Endothelial cell of hepatic sinusoid (primary cell): ENCODE results near the gene HSF2BP.
"Not testable (repeated sequence)": the region's sequence is repeated elsewhere in the genome, so short reads cannot be mapped to it uniquely, and the experiment has no call there.

Experiments
- in situ Hi-C: cut with HindIII; loops from 2 replicates; pipeline ENCODE4 v1.10.0; 2017; ENCODE audit warnings: low sequenced_read_pairs

Gene HSF2BP

DNA sequence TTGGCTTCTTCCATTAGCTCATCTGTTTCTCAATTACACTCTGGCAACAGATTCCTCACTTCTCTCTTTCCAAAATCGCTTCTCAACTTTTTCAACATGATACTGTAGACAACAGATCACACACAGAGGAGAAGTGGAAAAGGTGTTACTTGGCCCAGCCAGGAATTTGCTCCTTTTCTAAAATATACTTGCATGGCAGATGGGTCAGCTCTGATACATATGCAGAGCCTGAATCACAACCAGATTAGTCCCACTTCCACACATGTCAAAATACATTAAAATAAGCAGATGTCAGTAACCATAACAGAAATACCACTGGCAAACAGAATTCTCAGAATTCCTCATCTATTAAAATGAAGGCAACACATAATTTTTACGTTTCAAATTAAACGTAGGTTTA, 89.1 kb downstream of the HSF2BP start:
- in situ Hi-C loops, result not testable (repeated sequence)

DNA sequence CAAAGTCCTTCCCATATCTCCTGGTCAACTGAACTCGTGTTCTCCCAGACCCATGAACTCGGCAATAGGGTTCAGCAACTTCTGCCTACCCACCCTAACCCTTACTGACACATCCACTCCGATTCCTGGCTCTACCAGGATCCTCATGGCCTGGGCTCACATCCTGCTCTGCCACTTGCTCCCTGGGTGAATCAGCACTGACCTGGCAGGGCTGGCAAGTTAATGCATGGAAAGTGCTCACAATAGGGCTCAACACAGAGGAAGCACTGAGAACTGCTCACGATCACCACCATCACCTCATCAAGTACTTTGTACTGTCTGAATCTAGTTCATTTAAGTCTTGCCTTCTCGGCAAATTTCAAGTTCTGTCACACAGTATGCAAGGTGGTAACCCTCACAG, 96.8 kb downstream of the HSF2BP start:
- in situ Hi-C loops, result not testable (repeated sequence)

DNA sequence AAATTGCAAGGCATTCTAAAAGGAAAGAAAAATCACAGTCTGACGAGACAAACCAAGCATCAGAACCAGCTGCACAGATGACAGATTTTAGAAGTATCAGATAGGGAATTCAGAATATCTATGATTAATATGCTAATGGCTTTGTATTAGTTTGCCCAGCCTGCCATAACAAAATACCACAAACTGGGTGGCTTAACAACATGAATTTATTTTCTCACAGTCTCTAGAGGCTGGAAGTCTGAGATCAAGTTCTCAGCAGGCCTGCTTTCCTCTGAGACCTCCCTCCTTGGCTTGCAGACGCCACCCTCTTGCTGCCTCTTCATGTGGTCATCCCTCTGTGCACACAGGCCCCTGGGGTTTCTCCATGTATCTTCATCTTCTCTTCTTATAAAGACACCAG, 118.7 kb downstream of the HSF2BP start:
- in situ Hi-C loops, result not testable (repeated sequence)

DNA sequence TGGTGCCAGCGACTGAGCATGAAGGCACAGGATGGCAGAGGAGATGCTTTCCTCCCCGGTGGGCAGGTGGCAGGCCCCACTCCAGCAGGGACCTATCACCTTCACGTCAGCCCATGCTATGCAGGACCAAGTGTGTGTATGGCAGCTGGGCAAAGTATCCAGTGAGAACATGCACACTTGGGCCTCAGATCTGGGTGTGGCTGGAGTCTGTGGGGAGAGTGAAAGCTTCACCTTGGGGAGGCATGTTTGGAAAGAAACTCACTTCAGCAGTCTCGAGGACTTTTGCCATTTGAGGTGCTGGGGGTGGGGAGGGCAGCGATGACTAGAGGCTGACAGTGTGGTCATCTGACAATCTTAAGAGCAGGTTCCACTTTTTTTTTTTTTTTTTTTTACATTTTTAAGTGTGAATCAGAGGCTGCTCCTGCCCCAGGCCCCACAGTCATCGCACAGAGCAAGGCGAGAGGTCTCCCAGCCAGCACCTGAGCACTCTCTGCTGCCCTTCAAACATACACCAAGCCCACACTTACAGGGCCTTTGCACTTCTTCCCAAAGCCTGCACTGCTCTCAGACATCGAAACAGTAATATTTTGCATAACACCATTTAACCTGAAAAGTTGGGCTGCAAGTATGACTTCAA, 136.7 kb downstream of the HSF2BP start:
- in situ Hi-C loops, result not testable (repeated sequence)

DNA sequence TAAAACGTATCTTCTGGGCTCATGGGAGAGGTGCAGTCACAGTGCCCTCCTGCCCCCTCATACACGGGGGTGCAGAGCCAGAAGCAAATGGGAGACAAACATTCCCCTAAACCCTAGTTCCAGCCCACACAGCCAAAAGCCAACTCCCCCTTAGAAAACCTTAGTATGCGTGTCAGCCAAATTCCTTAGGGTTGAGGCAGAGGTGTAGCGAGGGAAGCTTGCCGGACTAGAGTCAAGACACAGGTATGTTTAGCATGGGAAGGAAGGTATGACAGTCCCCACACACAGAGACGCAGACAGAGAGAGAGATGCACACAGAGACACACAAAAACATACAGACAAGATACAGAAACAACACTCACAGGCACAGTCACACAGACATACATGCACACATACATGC, 141.6 kb downstream of the HSF2BP start:
- in situ Hi-C loops, result not testable (repeated sequence)

DNA sequence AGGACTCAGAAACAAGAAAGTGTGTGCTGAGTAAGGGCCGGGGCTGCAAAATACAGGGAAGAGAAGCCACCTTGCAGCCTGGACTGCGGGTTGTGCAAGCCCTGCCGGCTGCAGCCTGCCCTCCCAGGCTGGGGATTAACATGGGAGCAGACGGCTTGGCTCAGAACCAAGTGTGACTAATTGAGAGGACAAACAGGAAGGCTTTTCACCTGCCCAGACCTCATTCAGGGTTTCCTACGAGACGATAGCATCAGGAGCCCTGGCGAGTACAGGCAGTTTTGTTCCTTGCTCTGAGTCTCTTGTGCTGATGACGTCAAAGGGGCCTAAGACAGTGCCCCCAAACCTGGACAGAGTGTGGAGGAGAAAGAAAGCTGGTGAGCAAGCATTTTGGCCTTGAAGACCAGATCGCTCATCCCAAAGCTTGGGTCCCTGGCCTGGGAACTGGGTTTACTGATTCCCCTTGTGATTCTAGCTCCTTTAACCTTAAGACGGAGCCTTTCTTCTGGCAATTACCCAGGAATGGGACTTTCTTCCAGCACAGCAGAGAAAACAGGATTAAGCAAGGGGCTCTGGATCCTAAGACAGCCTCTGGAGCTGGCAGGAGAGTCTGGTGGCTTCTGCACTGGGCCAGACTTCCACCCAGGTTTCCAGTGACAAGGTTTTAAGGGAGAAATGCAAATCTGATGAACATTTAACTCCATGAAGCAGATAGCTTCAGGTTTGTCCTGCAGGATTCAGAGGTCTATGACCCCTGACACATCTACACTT, 142.2 kb downstream of the HSF2BP start:
- in situ Hi-C loops, result not testable (repeated sequence)

DNA sequence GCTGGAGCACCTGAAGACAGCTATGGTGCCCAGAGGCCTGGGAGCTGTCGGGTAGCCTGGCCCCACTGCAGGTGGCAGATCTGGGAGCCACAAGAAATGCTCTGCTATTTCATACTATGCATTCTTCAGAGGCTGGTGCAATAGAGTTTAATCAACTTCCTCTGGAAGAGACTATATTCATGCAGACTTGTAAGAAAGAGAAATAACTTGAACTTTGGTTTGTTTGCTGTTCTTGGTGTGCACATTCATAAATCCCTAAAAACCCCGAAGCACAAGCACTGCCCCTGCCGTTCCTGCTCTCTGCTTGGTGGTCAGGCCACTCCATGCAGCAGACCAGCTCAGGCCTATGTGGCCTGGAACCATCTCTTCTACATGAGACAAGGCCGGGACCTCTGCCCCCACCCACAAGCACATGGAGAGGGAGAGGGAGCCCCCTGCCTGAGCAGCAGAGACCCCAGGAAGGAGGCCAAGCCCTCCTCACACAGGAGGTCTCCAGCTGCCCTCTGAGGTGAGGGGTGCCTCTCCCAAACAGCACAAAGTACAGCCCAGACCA, 142.9 kb downstream of the HSF2BP start:
- in situ Hi-C loops, result not testable (repeated sequence)

DNA sequence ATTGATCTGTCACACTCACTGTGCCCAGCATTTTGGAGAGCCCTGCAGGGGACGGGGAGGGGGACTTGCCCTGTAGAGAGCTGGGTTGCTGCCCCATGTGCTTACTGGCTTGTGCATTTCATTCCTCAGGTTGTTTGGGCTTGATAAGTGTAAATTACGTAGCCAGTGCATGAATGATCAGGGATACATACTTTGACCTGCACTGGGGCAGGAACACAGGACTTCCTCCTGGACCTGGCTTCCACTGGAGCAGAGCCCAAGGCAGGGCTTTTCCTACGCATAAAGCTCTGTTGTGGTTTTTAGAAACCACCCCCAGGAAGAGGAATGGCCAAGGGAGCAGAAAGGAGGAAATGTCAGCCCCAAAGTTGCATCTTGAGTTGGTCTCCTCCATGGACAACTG, 144.5 kb downstream of the HSF2BP start:
- in situ Hi-C loops, result not testable (repeated sequence)

DNA sequence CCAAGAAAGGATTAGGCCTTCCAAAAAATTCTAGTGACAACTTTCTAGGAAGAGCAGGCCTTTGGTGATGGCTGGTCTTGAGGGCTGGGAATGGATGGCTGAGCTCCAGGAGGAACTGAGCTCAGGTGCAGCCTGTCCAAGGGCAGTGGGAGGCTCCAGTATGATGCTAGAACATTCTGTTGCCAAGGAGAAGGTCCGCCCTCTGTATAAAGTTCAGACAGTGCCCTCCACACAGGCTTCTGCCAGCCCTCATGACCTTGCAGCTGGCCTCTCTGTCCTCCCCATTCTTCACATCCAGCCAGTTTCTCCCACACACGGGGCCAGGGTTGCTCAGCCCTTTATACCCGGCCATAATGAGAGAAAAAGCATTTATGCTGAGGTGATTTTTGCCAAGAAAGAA, 146.3 kb downstream of the HSF2BP start:
- in situ Hi-C loops, result not testable (repeated sequence)

DNA sequence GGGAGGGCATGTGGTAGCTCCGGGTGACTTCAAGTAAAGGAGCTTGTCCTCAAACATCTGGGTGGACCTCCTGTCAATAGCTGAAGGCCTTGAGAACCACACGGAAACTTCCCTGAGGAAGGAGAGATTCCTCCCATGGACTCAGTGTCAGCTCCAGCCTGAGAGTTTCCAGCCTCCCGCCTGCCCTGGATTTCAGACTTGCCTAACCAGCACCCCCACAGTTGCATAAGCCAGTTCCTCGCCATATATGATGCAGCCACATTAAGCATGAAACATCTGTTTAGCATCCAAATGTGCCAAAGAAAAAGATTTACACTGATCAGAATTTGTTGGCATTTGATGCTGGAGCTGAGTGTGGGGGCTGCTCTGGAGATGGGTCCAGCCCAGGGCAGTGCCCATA, 148.1 kb downstream of the HSF2BP start:
- in situ Hi-C loops, result not testable (repeated sequence)

DNA sequence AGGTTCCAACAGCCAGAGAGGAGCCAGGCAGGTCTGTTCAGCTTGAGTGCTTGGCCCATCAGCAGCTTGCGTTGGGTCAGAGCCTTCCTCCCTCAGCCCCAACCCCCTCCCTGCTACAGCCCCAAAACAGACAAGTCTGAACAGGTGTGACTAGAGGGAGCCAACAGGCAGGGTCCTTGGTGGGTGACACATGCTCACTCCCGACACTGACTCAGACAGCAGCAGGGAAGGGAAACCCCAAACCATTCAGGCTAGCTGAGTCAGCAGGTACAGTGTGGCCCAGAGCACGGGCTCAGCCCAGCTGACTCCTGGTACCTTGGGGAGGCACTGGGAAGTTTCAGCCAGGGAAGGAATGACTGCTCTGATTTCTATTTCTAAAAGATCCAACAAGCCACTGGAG, 148.6 kb downstream of the HSF2BP start:
- in situ Hi-C loops, result not testable (repeated sequence)

DNA sequence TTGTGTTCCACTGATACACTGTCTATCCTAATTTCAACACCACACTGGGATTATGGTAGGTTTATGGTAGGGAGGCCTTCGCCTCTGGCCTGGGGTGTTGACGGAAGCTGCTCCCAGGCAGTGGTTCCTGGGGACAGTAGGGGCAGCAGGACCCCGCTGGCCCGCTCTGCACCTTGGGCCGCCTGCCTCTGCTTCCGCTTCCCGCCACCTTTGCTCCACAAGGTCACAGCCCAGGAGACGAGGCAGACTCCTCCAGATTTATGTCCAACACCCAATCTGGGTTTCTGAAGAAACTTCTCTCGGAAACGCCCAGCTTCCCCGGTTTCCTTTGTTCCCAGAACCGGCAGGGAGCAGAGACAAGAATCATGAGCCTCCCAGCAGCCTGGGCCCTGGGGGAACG, 155.4 kb downstream of the HSF2BP start:
- in situ Hi-C loops, result not testable (repeated sequence)

DNA sequence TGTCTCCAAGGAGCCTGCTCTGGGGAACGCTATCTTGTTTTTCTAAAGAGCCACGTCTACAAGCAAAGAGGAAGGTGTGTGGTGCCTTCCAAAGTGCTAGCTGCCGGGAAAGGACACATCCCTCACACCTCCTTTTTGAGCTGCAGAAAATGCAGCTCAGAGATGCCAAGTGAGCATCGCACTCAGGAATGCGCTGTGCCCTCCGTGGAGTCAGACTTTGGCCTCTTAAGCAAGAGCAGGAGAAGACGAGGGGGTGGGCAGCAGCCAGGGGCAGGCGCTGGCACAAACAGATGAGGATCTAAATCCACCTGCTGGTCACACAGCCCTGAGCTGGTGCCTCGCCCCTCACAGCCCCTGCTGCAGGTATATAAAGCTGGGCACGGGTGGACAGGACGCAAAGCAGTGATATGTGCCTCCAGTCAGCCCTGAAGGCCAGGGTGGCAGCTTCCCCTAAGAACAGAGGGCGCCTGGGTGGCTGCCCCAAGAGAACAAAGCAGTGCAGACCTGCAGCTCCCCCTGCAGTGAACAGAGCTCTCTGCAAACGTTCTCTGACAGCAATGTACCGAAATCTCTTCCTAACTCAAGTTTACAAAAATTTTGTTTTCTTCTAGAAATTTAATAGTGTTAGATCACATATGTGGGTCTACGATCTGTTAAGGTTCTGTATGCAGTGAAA, 156.1 kb downstream of the HSF2BP start:
- in situ Hi-C loops, result not testable (repeated sequence)

DNA sequence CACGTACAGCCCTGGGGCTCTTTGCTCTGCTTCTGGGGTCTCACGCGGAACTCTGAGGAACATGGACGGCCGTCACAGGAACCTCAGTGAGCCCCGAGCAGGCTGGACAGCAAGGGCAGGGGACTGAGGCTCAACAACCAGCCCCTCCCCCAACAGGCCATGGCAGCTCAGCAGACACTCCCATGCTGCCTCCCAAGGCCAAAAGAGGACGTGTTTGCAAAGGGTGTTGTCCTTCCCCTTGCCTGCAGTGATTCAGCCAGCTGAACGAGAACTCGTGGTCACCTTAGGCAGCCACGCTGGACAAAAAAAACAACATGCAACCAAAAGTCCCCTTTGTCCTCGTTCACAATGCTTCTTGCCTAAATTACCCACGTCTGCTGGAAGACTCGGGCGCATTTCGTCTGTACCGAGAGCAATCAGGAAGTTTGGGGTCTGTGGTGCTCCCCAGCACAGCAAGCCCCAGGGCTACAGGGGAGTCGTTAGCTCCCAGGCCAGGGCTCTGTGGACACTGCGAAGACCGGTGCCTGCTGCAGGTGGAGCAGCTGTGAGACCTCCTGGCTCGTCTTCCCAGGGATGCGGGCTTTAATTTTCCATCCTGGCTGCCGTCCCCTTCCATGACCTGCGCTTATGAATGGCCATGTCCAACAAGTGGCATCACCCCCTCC, 156.7 kb downstream of the HSF2BP start:
- in situ Hi-C loops, result not testable (repeated sequence)

DNA sequence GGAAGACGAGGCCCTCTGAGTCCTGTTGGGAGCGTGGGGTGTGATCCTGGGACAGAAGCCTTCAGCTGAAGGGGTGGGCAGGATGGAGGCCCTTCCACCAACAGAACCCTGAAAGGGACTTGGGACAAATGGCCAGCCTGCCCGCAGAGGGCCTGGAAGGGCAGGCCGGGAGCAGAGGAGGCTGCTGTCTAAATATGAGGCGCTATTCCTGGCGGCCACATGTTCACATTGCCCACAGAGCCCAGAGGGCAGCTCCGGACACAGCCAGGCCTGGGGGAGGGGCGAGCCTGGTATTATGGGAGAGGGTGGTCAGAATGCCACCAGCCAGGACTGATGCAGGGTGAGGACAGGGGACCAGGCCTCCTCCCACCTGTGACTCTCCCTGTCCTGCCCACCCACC, 160.4 kb downstream of the HSF2BP start:
- in situ Hi-C loops, result not testable (repeated sequence)

DNA sequence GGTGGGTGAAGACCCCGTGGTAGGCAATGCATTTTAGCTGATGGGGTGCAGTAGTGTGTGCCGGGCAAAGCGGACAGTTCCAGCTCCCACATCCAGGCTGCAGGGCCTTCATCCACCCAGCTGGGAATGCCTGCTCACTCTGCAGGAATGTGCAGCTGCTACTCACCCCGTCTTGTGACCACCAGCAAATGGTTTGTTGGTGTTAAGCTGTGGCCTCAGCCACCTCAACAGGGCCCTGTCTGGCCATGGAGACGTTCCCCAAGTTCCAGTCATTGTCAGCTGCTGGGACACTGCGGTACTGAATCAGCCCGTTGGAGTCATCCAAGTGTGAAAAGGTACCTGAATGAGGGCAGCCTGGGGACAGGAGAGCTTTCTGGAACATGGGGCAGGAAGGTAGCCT, 161.2 kb downstream of the HSF2BP start:
- in situ Hi-C loops, result not testable (repeated sequence)

DNA sequence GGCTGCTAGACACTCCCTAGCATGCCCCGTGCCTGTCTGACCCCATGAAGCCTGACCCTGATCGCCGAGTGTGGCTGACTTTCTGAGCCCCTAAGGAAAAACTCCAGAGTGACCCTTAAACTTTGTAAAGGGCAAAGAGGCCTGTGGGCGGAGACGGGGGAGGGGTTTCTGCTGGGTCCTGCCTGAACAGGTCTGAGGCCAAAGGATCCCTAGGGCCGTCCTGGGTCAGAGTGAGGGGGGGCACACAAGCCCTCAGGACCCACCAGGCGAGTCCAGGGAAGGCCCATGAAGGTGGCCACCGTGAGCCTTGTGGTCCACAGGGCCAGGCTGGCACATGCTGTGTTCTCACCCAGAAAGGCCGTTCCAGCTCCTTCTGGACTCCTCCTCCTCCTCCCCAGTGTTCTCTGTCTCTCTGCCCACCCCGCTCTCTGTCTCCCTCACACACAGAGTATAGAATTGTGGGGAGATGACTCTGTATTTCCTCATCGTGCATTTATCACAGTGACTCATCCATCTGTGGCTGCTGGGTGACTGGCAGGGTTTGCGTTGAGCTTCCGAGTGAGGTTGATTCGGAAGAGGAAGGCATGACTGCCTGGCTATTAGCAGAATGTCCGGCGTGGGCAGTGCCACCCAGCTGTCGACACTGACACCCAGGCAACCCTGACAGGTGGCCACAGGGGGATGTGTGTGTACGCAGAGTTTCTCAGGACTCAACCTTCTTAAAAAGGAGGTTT, 164.8 kb downstream of the HSF2BP start:
- in situ Hi-C loops, result not testable (repeated sequence)

DNA sequence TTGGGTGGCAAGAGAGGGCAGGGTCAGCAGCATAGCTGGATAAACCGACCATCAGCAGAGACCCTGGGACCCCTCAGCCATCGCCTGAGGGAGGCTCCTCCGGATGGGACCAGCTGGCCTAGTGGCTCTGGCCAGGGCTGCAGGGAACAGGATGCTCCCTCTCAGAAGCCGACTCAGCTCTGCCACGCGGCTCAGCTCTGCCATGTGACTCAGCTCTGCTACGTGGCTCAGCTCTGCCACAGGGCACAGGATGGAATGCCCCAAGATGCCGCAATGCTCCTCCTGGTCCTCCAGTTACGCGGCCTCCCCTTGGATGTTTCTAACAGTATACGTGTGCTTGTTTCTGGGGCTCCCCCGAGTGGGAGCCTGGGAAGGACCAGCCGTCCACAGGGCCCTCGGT, 165.8 kb downstream of the HSF2BP start:
- in situ Hi-C loops, result not testable (repeated sequence)

DNA sequence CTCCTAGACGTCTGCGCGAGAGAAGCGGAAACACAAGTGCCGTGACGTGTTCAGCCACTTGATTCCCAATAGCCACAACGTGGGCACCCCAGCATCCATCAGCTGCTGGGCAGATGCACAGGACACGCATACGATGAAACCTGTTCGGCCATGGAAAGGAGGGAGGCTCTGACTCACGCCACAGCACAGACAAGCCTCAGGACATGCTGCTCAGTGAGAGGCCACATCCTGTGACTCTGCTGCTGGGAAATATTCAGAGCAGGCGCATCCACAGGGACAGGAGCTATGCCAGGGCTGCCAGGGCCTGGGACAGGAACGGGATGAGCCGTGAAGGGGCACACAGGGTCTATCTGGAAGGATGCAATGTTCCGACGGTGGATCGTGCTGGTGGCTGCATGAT, 171.1 kb downstream of the HSF2BP start:
- in situ Hi-C loops, result not testable (repeated sequence)

DNA sequence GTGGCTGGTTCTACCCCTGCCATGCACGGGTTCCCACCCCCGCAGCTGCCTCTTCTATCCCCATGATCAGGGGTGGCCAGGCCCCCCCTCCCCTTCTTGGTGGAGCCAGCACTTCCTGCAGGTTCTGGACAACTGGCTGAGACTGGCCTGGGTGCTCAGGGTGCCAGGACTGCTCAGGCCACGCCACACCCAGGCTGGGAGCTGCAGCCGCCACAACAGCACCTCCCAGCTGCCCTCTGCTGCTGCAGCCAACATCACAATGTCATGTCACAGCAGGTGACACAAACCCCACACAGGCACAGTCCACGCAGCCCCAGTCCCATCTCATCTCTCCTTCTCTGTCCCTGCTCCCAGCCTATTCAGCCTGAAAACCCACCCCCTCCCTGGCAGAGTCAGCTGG, 173.2 kb downstream of the HSF2BP start:
- in situ Hi-C loops, result not testable (repeated sequence)
